ENCODE results near the gene GSTM2. TPM values are rescaled to one million over a fixed set of nuclear protein-coding genes. Genes with fewer than 3 reads are reported as not detected.

GSTM2 gene
- total and polyA plus RNA-seq, 2 of the 4 experiments (the other 2 are of a cell fraction), result 10.2 to 85.5 TPM

DNA sequence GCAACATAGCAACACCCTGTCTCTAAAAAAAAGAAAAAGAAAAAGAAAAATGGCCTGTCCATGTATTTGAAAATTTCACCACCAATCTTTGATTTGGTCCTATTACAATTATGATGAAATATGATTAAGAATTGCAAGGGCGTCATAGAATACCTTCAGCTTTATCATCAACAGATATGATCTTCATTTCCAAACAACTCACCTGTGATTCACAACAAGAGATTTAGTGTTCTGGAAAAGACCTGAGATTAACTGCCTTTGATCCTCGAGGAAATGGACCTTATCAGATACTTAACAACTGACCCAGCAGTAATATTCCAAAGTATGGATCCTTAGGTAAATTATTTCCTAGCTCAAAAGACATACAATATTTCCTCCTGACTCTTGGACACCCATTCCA is 15.5 kb upstream of the GSTM2 start:
- no peak overlapping the region for H3K18ac ChIP-seq (ENCODE audit: low read depth, low read length)
- dilution Hi-C loops (cut with HindIII; ENCODE audit: low sequenced_read_pairs, unreplicated experiment), result no loop called here
- intact Hi-C loops (cut with micrococcal nuclease), result no loop called here
- TF ChIP-seq, protein P1, sequence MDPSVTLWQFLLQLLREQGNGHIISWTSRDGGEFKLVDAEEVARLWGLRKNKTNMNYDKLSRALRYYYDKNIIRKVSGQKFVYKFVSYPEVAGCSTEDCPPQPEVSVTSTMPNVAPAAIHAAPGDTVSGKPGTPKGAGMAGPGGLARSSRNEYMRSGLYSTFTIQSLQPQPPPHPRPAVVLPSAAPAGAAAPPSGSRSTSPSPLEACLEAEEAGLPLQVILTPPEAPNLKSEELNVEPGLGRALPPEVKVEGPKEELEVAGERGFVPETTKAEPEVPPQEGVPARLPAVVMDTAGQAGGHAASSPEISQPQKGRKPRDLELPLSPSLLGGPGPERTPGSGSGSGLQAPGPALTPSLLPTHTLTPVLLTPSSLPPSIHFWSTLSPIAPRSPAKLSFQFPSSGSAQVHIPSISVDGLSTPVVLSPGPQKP (IDR thresholded peaks at IDR 0.05; ENCODE audit: borderline replicate concordance, low read depth, low read length), result no peak
- H3K79me1 ChIP-seq (ENCODE audit: low read depth in 1 of 2, low read length in 2 of 2), result peaks cover 0 to 10% of the 10 kb centered on the region in 2 experiments; a peak in 3 of 4 replicates
- no peak for ATAC-seq (ENCODE audit: low read depth)
- no TSS peak for BruUV-seq (replicated peaks)
- no peak overlapping the region for H2AK9ac ChIP-seq (replicated peaks; ENCODE audit: low read depth, low read length, poor library complexity)
- no peak overlapping the region for H2AK5ac ChIP-seq (ENCODE audit: low read depth, low read length)
- no peak overlapping the region for H2BK15ac ChIP-seq (ENCODE audit: low read depth, low read length)
- no peak overlapping the region for H2BK5ac ChIP-seq (ENCODE audit: low read depth, low read length, poor library complexity, severe bottlenecking)
- H4K8ac ChIP-seq (ENCODE audit: low read depth in 2 of 2, low read length in 2 of 2), result no peak overlapping the region
- no peaks in the 10 kb centered on the region for H3K36me3 ChIP-seq (ENCODE audit: control insufficient read depth, insufficient read depth, low read length)
- POLR2A ChIA-PET (ENCODE audit: unreplicated experiment), result no interaction called here
- no peaks in the 10 kb centered on the region for H4K20me1 ChIP-seq (ENCODE audit: insufficient read depth, low read length)
- 0 out of 2 replicates have a peak, but pooled peaks cover 3% of the 10 kb centered on the region for H3K27me3 ChIP-seq (ENCODE audit: control insufficient read depth, insufficient read depth, low read length)
- H3K14ac ChIP-seq (replicated peaks; ENCODE audit: low read depth, low read length), result no peak overlapping the region
- H3K4me2 ChIP-seq (ENCODE audit: low read depth, low read length), result no peak overlapping the region
- in situ Hi-C loops (cut with MboI; ENCODE audit: low sequenced_read_pairs), result no loop called here
- peaks cover 2% of the 10 kb centered on the region for H3K4me1 ChIP-seq (ENCODE audit: control insufficient read depth, insufficient read depth, low read length)
- H2AFZ ChIP-seq (replicated peaks; ENCODE audit: low read length, poor library complexity), result no peak overlapping the region
- no peaks in the 10 kb centered on the region for H3K9me3 ChIP-seq (ENCODE audit: control insufficient read depth, insufficient read depth, low read length)
- no peak overlapping the region for H4K91ac ChIP-seq (ENCODE audit: insufficient read depth, low read depth, low read length)
- no peak overlapping the region for H3K23ac ChIP-seq (ENCODE audit: low read depth, low read length)
- no CpG with 5 or more reads among the region's 2 CpGs for WGBS, 2 experiments (ENCODE audit: extremely low coverage in 2 of 2, insufficient read length in 1 of 2)
- no peak overlapping the region for H2BK20ac ChIP-seq (ENCODE audit: low read depth, low read length)
- peaks cover 2% of the 10 kb centered on the region; the same call in 1 of the 2 replicates for H3K9me1 ChIP-seq (ENCODE audit: insufficient read depth, low read length)
- CTCF ChIA-PET, result interaction anchor here (0.5 to 1.2 kb wide), 3 partner anchors 12 to 332 kb away, joined by 3 to 5 read pairs (median 3); partner anchors contain the start of gene AHCYL1
- H4K5ac ChIP-seq (ENCODE audit: low read depth, low read length), result no peak overlapping the region
- no peak overlapping the region for H3K4ac ChIP-seq (ENCODE audit: low read depth, low read length)
- DNase-seq, result no peak
- no peak overlapping the region for H3K56ac ChIP-seq (ENCODE audit: extremely low read depth, insufficient read depth, low read length)
- H3K4me3 ChIP-seq (ENCODE audit: insufficient read depth, low read depth, low read length), result no peak overlapping the region
- H3K9ac ChIP-seq (ENCODE audit: low read depth, low read length), result no peak overlapping the region
- no peak overlapping the region for H2BK120ac ChIP-seq (ENCODE audit: low read depth, low read length)
- no peak overlapping the region for H3K27ac ChIP-seq (ENCODE audit: insufficient read depth, low read length)
